ENCODE data around the gene GNG10.
A peak's percentile ranks its signal among the peaks of the same experiment; 100 is the strongest.

Gene GNG10

GRCh38 chr9:111633389-111633736, 28.0 kb upstream of the GNG10 start:
- H3K4me1 ChIP-seq (ENCODE audit: insufficient read depth, low read length): peaks cover 10% of the 10 kb centered on the region
- no peaks in the 10 kb centered on the region for H3K9me3 ChIP-seq (ENCODE audit: control insufficient read depth, insufficient read depth, low read length)
- H3K36me3 ChIP-seq (ENCODE audit: insufficient read depth, low read length): no peaks in the 10 kb centered on the region
- H3K9ac ChIP-seq (ENCODE audit: low read depth, low read length): no peak overlapping the region

GRCh38 chr9:111634860-111635259, 26.5 kb upstream of the GNG10 start:
- Histone ChIP-seq H3K4me1 (ENCODE audit: insufficient read depth, low read length) (peaks cover 10% of the 10 kb centered on the region), H3K9ac (ENCODE audit: low read depth, low read length) (no peak overlapping the region), H3K9me3 (ENCODE audit: control insufficient read depth, insufficient read depth, low read length) (peaks cover 11% of the 10 kb centered on the region), H3K36me3 (ENCODE audit: insufficient read depth, low read length) (no peaks in the 10 kb centered on the region)

DNA sequence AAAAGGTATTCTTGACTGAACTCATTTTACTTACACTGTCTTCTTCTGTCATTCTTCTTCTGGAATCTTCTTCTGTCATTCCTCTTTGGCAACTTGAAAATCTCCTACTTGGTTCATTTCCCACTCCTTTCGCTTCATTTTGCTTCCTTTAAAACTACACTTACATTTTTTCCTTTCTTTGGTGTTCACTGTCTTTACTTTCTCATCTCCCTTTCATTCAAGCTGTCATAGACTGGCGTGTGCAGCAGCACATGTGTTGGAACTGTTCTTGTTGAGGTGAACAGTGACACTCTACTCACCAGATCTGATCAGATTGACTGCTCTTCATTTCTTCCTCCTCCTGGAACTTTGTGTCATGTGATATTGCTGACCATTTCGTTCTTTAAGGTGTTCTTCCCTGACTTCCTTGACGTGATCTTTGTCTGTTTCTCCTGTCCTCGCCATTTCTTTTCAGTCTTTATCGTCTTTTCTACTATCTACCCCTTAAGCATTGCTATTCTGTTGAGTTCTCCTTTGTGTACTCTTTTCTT, 23.9 kb upstream of the GNG10 start:
- Histone ChIP-seq H3K4me1 (ENCODE audit: insufficient read depth, low read length) (peaks cover 5% of the 10 kb centered on the region), H3K36me3 (ENCODE audit: insufficient read depth, low read length) (no peaks in the 10 kb centered on the region), H3K9me3 (ENCODE audit: control insufficient read depth, insufficient read depth, low read length) (peaks cover 11% of the 10 kb centered on the region), H3K9ac (ENCODE audit: low read depth, low read length) (no peak overlapping the region)

DNA sequence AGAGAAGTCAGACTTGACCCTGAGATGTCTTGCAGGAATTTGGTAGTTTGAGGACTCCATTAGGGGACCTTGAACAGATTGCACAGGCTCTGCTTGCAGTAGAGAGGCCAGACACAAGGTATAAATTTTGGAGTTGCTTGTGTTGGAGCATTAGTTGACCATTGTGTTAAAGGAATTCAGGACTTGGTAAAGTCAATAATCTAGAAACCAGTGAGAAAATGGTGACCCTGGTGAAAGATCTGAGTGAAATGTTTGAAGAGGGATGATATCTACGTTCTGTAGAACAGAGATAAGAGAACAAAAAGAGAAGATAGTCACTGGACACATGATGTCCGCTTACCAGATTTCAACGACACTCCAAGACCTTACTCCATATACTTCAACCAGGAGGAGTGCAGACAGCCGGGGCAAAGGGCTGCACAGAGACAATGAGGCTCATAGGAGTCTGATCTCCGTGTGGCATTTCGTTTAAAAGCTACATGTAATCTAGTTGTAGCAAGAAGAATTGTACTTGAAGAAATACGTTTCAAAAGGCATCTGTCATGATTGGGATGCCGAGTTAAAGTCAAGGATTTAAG, 17.1 kb upstream of the GNG10 start:
- H3K36me3 ChIP-seq (ENCODE audit: insufficient read depth, low read length): no peaks in the 10 kb centered on the region; the same call in 1 of the 2 replicates
- H3K4me1 ChIP-seq (ENCODE audit: insufficient read depth, low read length): no peaks in the 10 kb centered on the region
- H3K9ac ChIP-seq (ENCODE audit: low read depth, low read length): no peak overlapping the region
- peaks cover 5% of the 10 kb centered on the region; the same call in 1 of the 2 replicates for H3K9me3 ChIP-seq (ENCODE audit: control insufficient read depth, insufficient read depth, low read length)

DNA sequence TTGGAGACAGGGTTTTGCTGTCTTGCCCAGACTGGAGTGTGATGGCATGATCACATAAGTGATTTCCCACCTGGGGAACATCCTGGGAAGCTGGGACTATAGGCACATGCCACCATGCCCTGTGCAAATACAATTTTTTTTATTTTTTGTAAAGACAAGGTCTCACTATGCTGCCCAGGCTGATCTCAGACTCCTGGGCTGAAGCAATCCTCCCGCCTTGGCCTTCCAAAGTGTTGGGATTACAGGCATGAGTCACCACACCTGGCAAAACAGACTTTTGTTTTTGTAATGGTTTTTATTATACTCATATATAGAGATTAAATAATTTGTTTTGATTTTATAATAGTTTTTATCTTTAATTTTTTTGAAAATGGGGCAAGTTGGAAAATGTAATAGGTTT, 15.6 kb upstream of the GNG10 start:
- Histone ChIP-seq H3K36me3 (ENCODE audit: insufficient read depth, low read length) (no peaks in the 10 kb centered on the region; the same call in 1 of the 2 replicates), H3K4me1 (ENCODE audit: insufficient read depth, low read length) (no peaks in the 10 kb centered on the region), H3K9me3 (ENCODE audit: control insufficient read depth, insufficient read depth, low read length) (no peaks in the 10 kb centered on the region), H3K9ac (ENCODE audit: low read depth, low read length) (no peak overlapping the region)

GRCh38 chr9:111646417-111646816, 15.0 kb upstream of the GNG10 start:
- Histone ChIP-seq H3K4me1 (ENCODE audit: insufficient read depth, low read length) (no peaks in the 10 kb centered on the region), H3K9me3 (ENCODE audit: control insufficient read depth, insufficient read depth, low read length) (no peaks in the 10 kb centered on the region), H3K9ac (ENCODE audit: low read depth, low read length) (no peak overlapping the region), H3K36me3 (ENCODE audit: insufficient read depth, low read length) (no peaks in the 10 kb centered on the region; the same call in 1 of the 2 replicates)

- H3K36me3 ChIP-seq (ENCODE audit: insufficient read depth, low read length): no peaks in the 10 kb centered on the region; the same call in 1 of the 2 replicates
- no peaks in the 10 kb centered on the region for H3K9me3 ChIP-seq (ENCODE audit: control insufficient read depth, insufficient read depth, low read length)
- H3K4me1 ChIP-seq (ENCODE audit: insufficient read depth, low read length): no peaks in the 10 kb centered on the region
- H3K9ac ChIP-seq (ENCODE audit: low read depth, low read length): no peak overlapping the region
These were observed 13.3 kb upstream of the GNG10 start for GRCh38 chr9:111648066-111648465.

- no peak overlapping the region for H3K9ac ChIP-seq (ENCODE audit: low read depth, low read length)
- no peaks in the 10 kb centered on the region; the same call in 1 of the 2 replicates for H3K36me3 ChIP-seq (ENCODE audit: insufficient read depth, low read length)
- no peaks in the 10 kb centered on the region for H3K4me1 ChIP-seq (ENCODE audit: insufficient read depth, low read length)
- H3K9me3 ChIP-seq (ENCODE audit: control insufficient read depth, insufficient read depth, low read length): no peaks in the 10 kb centered on the region
These were observed 12.4 kb upstream of the GNG10 start for GRCh38 chr9:111649016-111649415.

DNA sequence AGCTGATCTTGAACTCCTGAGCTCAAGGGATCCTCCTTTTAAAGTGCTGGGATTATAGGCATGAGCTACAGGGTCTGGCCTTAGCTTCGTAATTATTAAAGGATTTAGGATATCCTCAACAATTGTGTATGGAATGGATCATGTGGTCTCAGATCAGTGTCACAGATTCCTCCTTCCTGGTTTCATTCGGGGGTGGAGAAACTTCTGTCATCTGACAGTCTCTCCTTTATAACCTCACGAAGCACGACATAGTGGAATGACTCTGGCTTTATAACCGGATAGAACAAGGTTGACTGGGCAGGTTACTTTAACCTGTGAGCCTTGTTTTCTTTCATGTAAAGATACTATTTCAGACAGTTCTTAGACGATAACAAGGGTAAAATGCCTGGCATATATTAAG, 4.4 kb upstream of the GNG10 start:
- Histone ChIP-seq H3K4me1 (ENCODE audit: insufficient read depth, low read length) (no peaks in the 10 kb centered on the region), H3K9me3 (ENCODE audit: control insufficient read depth, insufficient read depth, low read length) (no peaks in the 10 kb centered on the region), H3K36me3 (ENCODE audit: insufficient read depth, low read length) (no peaks in the 10 kb centered on the region), H3K9ac (ENCODE audit: low read depth, low read length) (no peak overlapping the region)

DNA sequence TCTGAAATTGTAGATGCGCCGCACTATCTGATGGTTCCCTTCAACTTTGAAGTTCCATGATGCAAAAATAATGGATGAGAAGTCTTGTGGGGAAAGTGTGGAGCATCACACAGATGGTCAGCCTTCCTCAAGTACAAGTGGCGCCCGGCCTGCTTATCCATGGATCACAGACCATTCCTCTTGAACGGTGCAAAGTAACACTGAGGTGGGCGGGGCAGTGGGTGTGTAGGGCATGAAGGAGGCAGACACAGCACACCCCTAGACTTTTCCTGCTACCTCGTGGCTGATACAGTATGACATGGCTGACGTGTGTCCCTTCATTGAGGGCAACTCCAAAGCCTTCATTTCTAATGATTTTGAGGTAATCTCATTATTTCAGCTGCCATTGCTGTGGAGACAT, 2.5 kb upstream of the GNG10 start:
- no peak overlapping the region for H3K9ac ChIP-seq (ENCODE audit: low read depth, low read length)
- H3K4me1 ChIP-seq (ENCODE audit: insufficient read depth, low read length): peaks cover 7% of the 10 kb centered on the region; the same call in 1 of the 2 replicates
- no peaks in the 10 kb centered on the region for H3K36me3 ChIP-seq (ENCODE audit: insufficient read depth, low read length)
- H3K9me3 ChIP-seq (ENCODE audit: control insufficient read depth, insufficient read depth, low read length): no peaks in the 10 kb centered on the region

GRCh38 chr9:111659691-111660090, 1.7 kb upstream of the GNG10 start:
- Histone ChIP-seq H3K9me3 (ENCODE audit: control insufficient read depth, insufficient read depth, low read length) (no peaks in the 10 kb centered on the region), H3K9ac (ENCODE audit: low read depth, low read length) (no peak overlapping the region), H3K4me1 (ENCODE audit: insufficient read depth, low read length) (peaks cover 7% of the 10 kb centered on the region; the same call in 1 of the 2 replicates), H3K36me3 (ENCODE audit: insufficient read depth, low read length) (no peaks in the 10 kb centered on the region)

GRCh38 chr9:111661802-111662521, 557 bp downstream of the GNG10 start:
- Histone ChIP-seq H3K36me3 (ENCODE audit: insufficient read depth, low read length) (no peaks in the 10 kb centered on the region), H3K9ac (ENCODE audit: low read depth, low read length) (peak overlapping the region; percentile 67), H3K4me1 (ENCODE audit: insufficient read depth, low read length) (peaks cover 7% of the 10 kb centered on the region; the same call in 1 of the 2 replicates), H3K9me3 (ENCODE audit: control insufficient read depth, insufficient read depth, low read length) (no peaks in the 10 kb centered on the region)

DNA sequence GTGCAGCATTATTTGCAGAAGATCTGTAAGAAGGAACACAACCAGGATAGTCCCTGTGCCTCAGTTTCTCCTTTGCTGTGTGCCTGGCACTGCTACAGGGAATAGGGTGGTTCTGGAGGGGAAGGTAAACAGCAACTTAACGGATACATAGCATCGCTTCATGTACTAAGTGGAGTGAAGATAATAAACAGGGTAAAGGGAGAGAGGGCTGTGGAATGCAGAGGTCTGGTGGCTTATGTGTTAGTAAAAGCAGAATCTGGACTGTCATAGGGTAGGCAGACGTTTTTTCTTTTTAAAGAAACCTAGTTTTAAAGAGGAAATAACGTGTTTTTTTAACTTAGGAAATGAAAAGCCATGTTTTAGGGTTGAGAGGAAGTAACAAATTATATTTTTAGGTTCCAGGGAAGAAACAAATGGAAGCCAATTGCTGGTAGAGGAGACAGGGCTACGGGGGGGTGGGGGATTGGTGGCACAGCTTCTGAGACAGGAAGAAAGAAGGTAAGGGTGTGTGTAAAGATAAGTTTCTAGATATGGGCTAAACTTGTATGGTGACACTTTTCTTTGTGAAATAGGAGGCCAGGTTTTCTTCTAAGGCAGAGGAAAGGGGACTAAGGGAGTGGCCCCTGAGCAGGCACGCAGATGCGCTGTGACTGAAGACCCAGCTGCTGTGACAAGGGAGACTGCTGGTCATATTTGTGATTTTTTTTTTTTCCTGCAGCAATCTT, 1.3 kb downstream of the GNG10 start:
- H3K4me1 ChIP-seq (ENCODE audit: insufficient read depth, low read length): peaks cover 7% of the 10 kb centered on the region; the same call in 1 of the 2 replicates
- peak overlapping the region; percentile 67; the same call in 1 of the 2 replicates for H3K9ac ChIP-seq (ENCODE audit: low read depth, low read length)
- no peaks in the 10 kb centered on the region for H3K9me3 ChIP-seq (ENCODE audit: control insufficient read depth, insufficient read depth, low read length)
- no peaks in the 10 kb centered on the region for H3K36me3 ChIP-seq (ENCODE audit: insufficient read depth, low read length)

DNA sequence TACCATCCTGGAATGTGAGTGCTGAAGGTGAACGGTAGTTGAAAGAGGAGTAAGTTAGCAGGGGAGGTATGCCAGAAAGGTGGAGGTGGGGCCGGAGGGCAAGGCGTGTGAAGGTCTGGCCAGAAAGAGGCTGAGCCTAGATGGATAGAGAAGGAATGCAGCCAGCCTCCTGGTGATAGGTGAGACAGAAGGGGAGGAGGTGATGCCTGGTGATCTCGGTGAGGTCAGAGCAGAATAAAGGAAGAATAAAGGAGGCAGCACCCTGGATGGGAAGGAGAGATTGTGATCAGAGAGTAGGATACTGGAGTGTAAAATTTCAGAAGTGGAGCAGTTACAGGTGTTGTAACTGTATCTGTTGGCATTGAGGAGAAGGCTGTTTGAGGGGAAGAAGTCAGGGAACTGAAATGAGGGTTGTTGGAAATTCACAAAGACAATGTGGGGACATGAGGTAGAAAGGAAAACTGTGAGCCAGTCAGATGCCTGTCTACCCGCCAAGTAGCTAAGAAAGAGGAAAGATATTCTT, 2.0 kb downstream of the GNG10 start:
- Histone ChIP-seq H3K4me1 (ENCODE audit: insufficient read depth, low read length) (peaks cover 7% of the 10 kb centered on the region; the same call in 1 of the 2 replicates), H3K36me3 (ENCODE audit: insufficient read depth, low read length) (no peaks in the 10 kb centered on the region), H3K9ac (ENCODE audit: low read depth, low read length) (no peak overlapping the region), H3K9me3 (ENCODE audit: control insufficient read depth, insufficient read depth, low read length) (no peaks in the 10 kb centered on the region)
